ENCODE measurements around the gene FOXB1. TPM values are rescaled to one million over a fixed set of nuclear protein-coding genes. Genes with fewer than 3 reads are reported as not detected.
A peak's percentile ranks its signal among the peaks of the same experiment; 100 is the strongest.

Gene FOXB1
- not detected for total RNA-seq

DNA sequence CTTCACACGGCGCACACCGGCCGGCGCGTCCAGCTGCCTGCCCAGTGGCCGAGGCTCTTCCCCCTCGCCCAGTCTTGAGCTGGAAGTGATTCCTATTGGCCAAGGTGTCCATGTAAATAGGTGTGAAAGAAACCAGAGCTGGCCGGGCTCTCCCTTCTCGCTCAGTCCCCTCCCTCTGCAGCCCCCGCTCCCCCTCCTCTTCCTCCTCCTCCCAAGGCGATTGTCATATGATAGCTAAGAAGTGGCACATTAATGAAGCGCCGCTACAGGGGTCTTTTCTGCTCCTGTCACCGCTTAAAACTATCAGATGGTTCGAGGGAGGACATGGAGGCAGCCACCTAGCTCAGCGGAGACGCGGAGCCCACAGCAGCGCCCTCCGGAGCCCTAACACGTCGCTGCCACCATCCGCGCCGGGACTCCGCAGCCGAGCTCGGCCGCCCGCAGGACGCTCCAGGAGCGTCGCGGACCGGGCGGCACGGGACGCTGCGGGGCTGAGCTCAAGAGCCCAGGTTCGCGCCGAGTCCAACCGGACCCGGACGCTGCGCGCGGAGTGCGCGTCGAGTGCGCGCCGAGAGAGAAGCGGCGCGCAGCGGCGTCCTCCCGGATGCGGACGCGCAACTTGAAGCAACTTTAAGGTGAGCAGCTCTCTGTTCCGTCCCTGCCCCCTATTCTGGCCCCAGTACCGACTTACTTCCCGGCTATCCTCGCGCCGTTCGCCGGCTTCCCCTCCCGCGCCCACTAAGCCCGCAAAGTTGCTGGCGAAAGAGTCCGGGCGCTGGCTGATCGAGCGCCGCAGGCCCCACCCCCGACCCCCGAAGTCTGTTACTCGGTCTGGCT lies at the start of gene FOXB1:
Gene FOXB1 (plus strand): TSS at position 303 of the 837 bp plus-strand sequence. CDS start 653 bp downstream, outside the sequence.
- Histone ChIP-seq H3K4me1 (peaks cover 37% of the 10 kb centered on the region), H3K9me3 (no peaks in the 10 kb centered on the region), H3K27ac (no peak within 1 kb of the TSS), H3K4me3 (peak within 1 kb of the TSS; percentile 10 to 45), H3K27me3 (peaks cover 30% of the 10 kb centered on the region), H3K36me3 (no peaks in the 10 kb centered on the region)
- TF ChIP-seq POLR2A (IDR thresholded peaks at IDR 0.05) = no peak
- TF ChIP-seq POLR2AphosphoS5 (IDR thresholded peaks at IDR 0.05; ENCODE audit: insufficient read depth in 1 of 2, low read depth in 1 of 2) = no peak
- no peak for DNase-seq (ENCODE audit: extremely low spot score in 2 of 2)
- intact Hi-C loops (cut with DNase I) = no loop called here

- DNase-seq (ENCODE audit: extremely low spot score in 2 of 2) = no peak
- intact Hi-C loops (cut with DNase I) = no loop called here
- H3K27me3 ChIP-seq = no peaks in the 10 kb centered on the region
Measured at GRCh38 chr15:59958288-59958687, 45.8 kb upstream of the FOXB1 start.

DNA sequence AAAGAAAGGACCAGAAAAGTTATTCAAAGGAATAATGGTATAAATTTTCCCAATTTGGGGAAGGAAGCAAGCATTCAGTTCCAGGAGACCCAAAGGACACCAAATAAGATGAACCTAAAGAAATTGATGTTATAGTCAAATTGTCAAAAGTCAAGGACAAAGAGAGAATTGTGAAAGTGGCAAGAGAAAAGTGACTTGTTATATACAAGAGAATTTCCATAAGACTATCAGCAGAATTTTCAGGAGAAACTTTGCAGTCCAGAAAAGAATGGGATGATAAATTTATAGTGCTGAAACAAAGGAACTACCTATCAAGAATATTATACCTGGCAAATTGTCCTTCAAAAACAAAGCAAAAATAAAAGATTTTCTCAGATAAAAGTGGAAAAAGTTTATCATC lies 43.8 kb upstream of the FOXB1 start:
- H3K9me3 ChIP-seq = peaks cover 2% of the 10 kb centered on the region
- no peaks in the 10 kb centered on the region for H3K36me3 ChIP-seq
- H3K4me3 ChIP-seq = no peak overlapping the region
- H3K27ac ChIP-seq = no peak overlapping the region
- TF ChIP-seq POLR2A (IDR thresholded peaks at IDR 0.05) = no peak
- no peak for TF ChIP-seq POLR2AphosphoS5 (IDR thresholded peaks at IDR 0.05; ENCODE audit: insufficient read depth in 1 of 2, low read depth in 1 of 2)
- no peak for TF ChIP-seq CTCF (IDR thresholded peaks at IDR 0.05)
- no peak for DNase-seq (ENCODE audit: extremely low spot score in 2 of 2)
- H3K27me3 ChIP-seq = no peaks in the 10 kb centered on the region
- intact Hi-C loops (cut with DNase I) = no loop called here
- no peaks in the 10 kb centered on the region for H3K4me1 ChIP-seq

More at GRCh38 chr15:59958288-59958687, 45.8 kb upstream of the FOXB1 start:
- Histone ChIP-seq H3K9me3 (no peaks in the 10 kb centered on the region), H3K4me1 (no peaks in the 10 kb centered on the region), H3K36me3 (no peaks in the 10 kb centered on the region), H3K27ac (no peak overlapping the region), H3K4me3 (no peak overlapping the region)
- no peak for TF ChIP-seq POLR2AphosphoS5 (IDR thresholded peaks at IDR 0.05; ENCODE audit: insufficient read depth in 1 of 2, low read depth in 1 of 2)
- no peak for TF ChIP-seq POLR2A (IDR thresholded peaks at IDR 0.05)
- TF ChIP-seq CTCF (IDR thresholded peaks at IDR 0.05) = no peak

- H3K9me3 ChIP-seq = peaks cover 2% of the 10 kb centered on the region
- no peak for DNase-seq (ENCODE audit: extremely low spot score in 2 of 2)
- no peaks in the 10 kb centered on the region for H3K36me3 ChIP-seq
- TF ChIP-seq POLR2A (IDR thresholded peaks at IDR 0.05) (no peak), CTCF (IDR thresholded peaks at IDR 0.05) (no peak)
- no peak overlapping the region for H3K4me3 ChIP-seq
- no peaks in the 10 kb centered on the region for H3K4me1 ChIP-seq
- H3K27me3 ChIP-seq = no peaks in the 10 kb centered on the region
- intact Hi-C loops (cut with DNase I) = no loop called here
- H3K27ac ChIP-seq = no peak overlapping the region
Measured at GRCh38 chr15:59963322-59963721, 40.8 kb upstream of the FOXB1 start.

DNA sequence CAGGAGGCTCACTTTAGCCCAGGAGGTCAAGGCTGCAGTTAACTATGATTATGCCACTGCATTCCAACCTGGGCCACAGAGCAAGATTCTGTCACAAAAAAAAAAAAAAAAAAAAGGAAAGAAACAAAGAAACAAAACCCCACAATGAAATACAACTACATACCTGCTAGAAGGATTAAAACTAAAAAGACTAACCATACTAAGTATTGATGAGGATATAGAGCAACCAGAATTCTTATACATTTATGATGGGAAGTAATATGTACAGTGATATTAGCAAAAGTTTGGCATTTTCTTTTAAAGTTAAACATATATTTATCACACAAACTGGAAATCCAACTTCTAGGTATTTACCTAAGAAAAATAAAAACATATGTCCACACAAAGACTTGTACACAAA lies 40.2 kb upstream of the FOXB1 start:
- Histone ChIP-seq H3K36me3 (no peaks in the 10 kb centered on the region), H3K27me3 (no peaks in the 10 kb centered on the region), H3K9me3 (peaks cover 2% of the 10 kb centered on the region), H3K4me3 (no peak overlapping the region), H3K4me1 (no peaks in the 10 kb centered on the region), H3K27ac (no peak overlapping the region)
- no peak for DNase-seq (ENCODE audit: extremely low spot score in 2 of 2)
- TF ChIP-seq CTCF (IDR thresholded peaks at IDR 0.05) (no peak), POLR2A (IDR thresholded peaks at IDR 0.05) (no peak), POLR2AphosphoS5 (IDR thresholded peaks at IDR 0.05; ENCODE audit: insufficient read depth in 1 of 2, low read depth in 1 of 2) (no peak)
- intact Hi-C loops (cut with DNase I) = no loop called here

Data from vagina (tissue), 2 donors.